DND-41 (cell line): ENCODE measurements around the gene DHX32.

ENCODE experiments used
- ATAC-seq: fragments of 200-7000 bp; cut with Tn5 transposase; 3 replicates; pipeline ENCODE4 v1.9.1; 2021; ENCODE audit warnings: low read depth; ENCODE audit not compliant: insufficient read depth
- DNase-seq: peaks from one replicate; pipeline ENCODE4 v3.0.0-alpha.2; 2020
- H2AFZ ChIP-seq: 2 replicates; pipeline ENCODE4 v1.6.0; 2012; ENCODE audit warnings: low read depth, low read length
- H3K27ac ChIP-seq: 2 replicates; pipeline ENCODE4 v1.5.1; 2012; ENCODE audit warnings: low read length, inconsistent platforms
- H3K27me3 ChIP-seq: fragments of 200-600 bp; sonication (generic); 2 replicates; pipeline ENCODE4 v1.6.0; 2012; ENCODE audit warnings: low read length, mild to moderate bottlenecking, inconsistent platforms; ENCODE audit not compliant: insufficient read depth, poor library complexity
- H3K36me3 ChIP-seq: 2 replicates; pipeline ENCODE4 v1.5.1; 2012; ENCODE audit warnings: low read length, inconsistent platforms; ENCODE audit not compliant: insufficient read depth
- H3K4me1 ChIP-seq: 2 replicates; pipeline ENCODE4 v1.5.1; 2012; ENCODE audit warnings: mild to moderate bottlenecking, low read length; ENCODE audit not compliant: insufficient read depth
- H3K4me2 ChIP-seq: 2 replicates; pipeline ENCODE4 v1.6.0; 2012; ENCODE audit warnings: mild to moderate bottlenecking, moderate library complexity, low read length, inconsistent platforms; ENCODE audit not compliant: insufficient read depth
- H3K4me3 ChIP-seq, 2 experiments: fragments of 200-600 bp in 1 of 2; shearing (Covaris generic) in 1 of 2; 2 replicates each; pipeline ENCODE4 v1.5.1; 2012 to 2016; ENCODE audit warnings: inconsistent platforms in 2 of 2, low read length in 2 of 2, mild to moderate bottlenecking in 2 of 2, low read depth in 1 of 2, moderate library complexity in 1 of 2
- H3K79me2 ChIP-seq: 2 replicates; pipeline ENCODE4 v1.6.0; 2012; ENCODE audit warnings: low read length, inconsistent platforms; ENCODE audit not compliant: insufficient read depth
- H3K9ac ChIP-seq: 2 replicates; pipeline ENCODE4 v1.6.0; 2012; ENCODE audit warnings: low read depth, mild to moderate bottlenecking, inconsistent platforms, low read length, moderate library complexity
- H3K9me3 ChIP-seq: 2 replicates; pipeline ENCODE4 v1.5.1; 2012; ENCODE audit warnings: low read length, moderate library complexity, mild to moderate bottlenecking, inconsistent platforms; ENCODE audit not compliant: insufficient read depth, severe bottlenecking
- H4K20me1 ChIP-seq: 2 replicates; pipeline ENCODE4 v1.6.0; 2012; ENCODE audit warnings: low read length; ENCODE audit not compliant: insufficient read depth
- CTCF ChIP-seq: IDR thresholded peaks from 2 replicates; pipeline ENCODE4 v1.5.1; 2012; ENCODE audit warnings: borderline replicate concordance, low read length, moderate library complexity, mild to moderate bottlenecking; ENCODE audit not compliant: poor library complexity, severe bottlenecking; ENCODE audit errors: extremely low read depth
- EZH2 ChIP-seq: IDR thresholded peaks from 3 replicates; pipeline ENCODE4 v1.6.1; 2012; ENCODE audit warnings: borderline replicate concordance, low read depth, mild to moderate bottlenecking, moderate library complexity, low read length, inconsistent platforms; ENCODE audit not compliant: severe bottlenecking

DHX32 gene

GRCh38 chr10:125850766-125851731, 30.0 kb downstream of the DHX32 start:
- TF ChIP-seq EZH2 (no peak), CTCF (no peak)

GRCh38 chr10:125849448-125849847, 31.6 kb downstream of the DHX32 start:
- Histone ChIP-seq H3K27me3 (no peaks in the 10 kb centered on the region), H3K4me2 (no peak overlapping the region), H2AFZ (no peak overlapping the region), H3K4me3 (no peak overlapping the region), H3K27ac (no peak overlapping the region), H3K9me3 (no peaks in the 10 kb centered on the region), H3K79me2 (no peaks in the 10 kb centered on the region), H3K36me3 (peaks cover 3% of the 10 kb centered on the region; the same call in 1 of the 2 replicates), H3K9ac (no peak overlapping the region), H3K4me1 (no peaks in the 10 kb centered on the region), H4K20me1 (no peaks in the 10 kb centered on the region)
- DNase-seq (no peak), ATAC-seq (no peak)
- no peak for TF ChIP-seq CTCF
- no peak for TF ChIP-seq EZH2

More at GRCh38 chr10:125850766-125851731, 30.0 kb downstream of the DHX32 start:
- H3K79me2 ChIP-seq = no peaks in the 10 kb centered on the region
- DNase-seq (no peak), ATAC-seq (no peak)
- no peak overlapping the region for H3K27ac ChIP-seq
- H2AFZ ChIP-seq = no peak overlapping the region
- no peaks in the 10 kb centered on the region for H4K20me1 ChIP-seq
- H3K36me3 ChIP-seq = no peaks in the 10 kb centered on the region; the same call in 1 of the 2 replicates
- H3K4me1 ChIP-seq = no peaks in the 10 kb centered on the region
- H3K27me3 ChIP-seq = no peaks in the 10 kb centered on the region
- no peaks in the 10 kb centered on the region for H3K9me3 ChIP-seq
- H3K4me3 ChIP-seq = no peak overlapping the region
- no peak overlapping the region for H3K9ac ChIP-seq
- no peak overlapping the region for H3K4me2 ChIP-seq

GRCh38 chr10:125848857-125849256, 32.2 kb downstream of the DHX32 start:
- H2AFZ ChIP-seq = no peak overlapping the region
- TF ChIP-seq EZH2 = no peak
- no peak for TF ChIP-seq CTCF
- peaks cover 3% of the 10 kb centered on the region; the same call in 1 of the 2 replicates for H3K36me3 ChIP-seq
- no peak for ATAC-seq
- DNase-seq = no peak
- H3K27ac ChIP-seq = no peak overlapping the region
- no peaks in the 10 kb centered on the region for H3K9me3 ChIP-seq
- H3K4me3 ChIP-seq = no peak overlapping the region
- H3K4me2 ChIP-seq = no peak overlapping the region
- H3K9ac ChIP-seq = no peak overlapping the region
- H3K79me2 ChIP-seq = no peaks in the 10 kb centered on the region
- no peaks in the 10 kb centered on the region for H3K4me1 ChIP-seq
- H4K20me1 ChIP-seq = no peaks in the 10 kb centered on the region
- no peaks in the 10 kb centered on the region for H3K27me3 ChIP-seq
